ENCODE measurements around the gene S100B.

Gene S100B

GRCh38 chr21:46557919-46558392 lies 46.9 kb downstream of the S100B start:
- no peak for DNase-seq

GRCh38 chr21:46557469-46557868 lies 47.4 kb downstream of the S100B start:
- no peak for DNase-seq

- no peak for DNase-seq
Measured at GRCh38 chr21:46556802-46557201, 48.1 kb downstream of the S100B start.

- DNase-seq, result no peak
Measured at GRCh38 chr21:46555678-46556077, 49.2 kb downstream of the S100B start.

GRCh38 chr21:46555225-46555617 lies 49.7 kb downstream of the S100B start:
- DNase-seq, result no peak

GRCh38 chr21:46554431-46555224 lies 50.3 kb downstream of the S100B start:
- no peak for DNase-seq

- DNase-seq, result no peak
Measured at GRCh38 chr21:46553993-46554392, 50.9 kb downstream of the S100B start.

- no peak for DNase-seq
Measured at GRCh38 chr21:46552865-46553379, 52.0 kb downstream of the S100B start.

GRCh38 chr21:46552274-46552673 lies 52.6 kb downstream of the S100B start:
- no peak for DNase-seq

GRCh38 chr21:46551636-46552241 lies 53.1 kb downstream of the S100B start:
- DNase-seq, result peak; percentile 10

- DNase-seq, result peak; percentile 20
Measured at GRCh38 chr21:46550116-46550941, 54.6 kb downstream of the S100B start.

- no peak for DNase-seq
Measured at GRCh38 chr21:46549650-46550049, 55.2 kb downstream of the S100B start.
